Tibial nerve (tissue), 3 donors: ENCODE measurements around the gene MAP3K7.

Experiments
- POLR2A ChIP-seq, 2 donors: fragments of 450-650 bp; IDR thresholded peaks; one replicate each; pipeline ENCODE4 v1.6.1; 2017; ENCODE audit warnings: antibody characterized with exemption in 2 of 2, mild to moderate bottlenecking in 2 of 2, moderate library complexity in 2 of 2
- TF ChIP-seq, protein P1 (sequence below), 5 experiments: fragments of 200-600 bp in 3 of 5; fragments of 450-650 bp in 2 of 5; sonication (generic) in 3 of 5; IDR thresholded peaks; one replicate each; pipeline ENCODE4 v1.5.1; 2016 to 2019; ENCODE audit warnings: antibody characterized with exemption in 5 of 5, mild to moderate bottlenecking in 3 of 5, moderate library complexity in 2 of 5

DNA sequence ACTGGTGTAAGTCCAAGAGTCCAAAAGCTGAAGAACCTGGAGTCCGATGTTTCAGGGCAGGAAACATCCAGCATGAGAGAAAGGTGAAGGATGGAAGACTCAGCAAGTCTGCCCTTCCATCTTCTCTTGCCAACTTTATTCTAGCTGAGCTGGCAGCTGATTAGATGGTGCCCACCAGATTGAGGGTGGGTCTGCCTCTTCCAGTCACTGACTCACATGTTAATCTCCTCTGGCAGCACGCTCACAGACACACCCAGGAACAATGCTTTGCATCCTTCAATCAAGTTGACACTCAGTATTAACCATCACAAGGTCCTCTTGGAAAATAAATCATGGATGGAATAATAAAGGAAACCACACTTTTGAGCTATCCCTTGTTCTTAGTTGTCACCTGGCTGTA is 121.2 kb downstream of the MAP3K7 start:
- TF ChIP-seq, protein P1, sequence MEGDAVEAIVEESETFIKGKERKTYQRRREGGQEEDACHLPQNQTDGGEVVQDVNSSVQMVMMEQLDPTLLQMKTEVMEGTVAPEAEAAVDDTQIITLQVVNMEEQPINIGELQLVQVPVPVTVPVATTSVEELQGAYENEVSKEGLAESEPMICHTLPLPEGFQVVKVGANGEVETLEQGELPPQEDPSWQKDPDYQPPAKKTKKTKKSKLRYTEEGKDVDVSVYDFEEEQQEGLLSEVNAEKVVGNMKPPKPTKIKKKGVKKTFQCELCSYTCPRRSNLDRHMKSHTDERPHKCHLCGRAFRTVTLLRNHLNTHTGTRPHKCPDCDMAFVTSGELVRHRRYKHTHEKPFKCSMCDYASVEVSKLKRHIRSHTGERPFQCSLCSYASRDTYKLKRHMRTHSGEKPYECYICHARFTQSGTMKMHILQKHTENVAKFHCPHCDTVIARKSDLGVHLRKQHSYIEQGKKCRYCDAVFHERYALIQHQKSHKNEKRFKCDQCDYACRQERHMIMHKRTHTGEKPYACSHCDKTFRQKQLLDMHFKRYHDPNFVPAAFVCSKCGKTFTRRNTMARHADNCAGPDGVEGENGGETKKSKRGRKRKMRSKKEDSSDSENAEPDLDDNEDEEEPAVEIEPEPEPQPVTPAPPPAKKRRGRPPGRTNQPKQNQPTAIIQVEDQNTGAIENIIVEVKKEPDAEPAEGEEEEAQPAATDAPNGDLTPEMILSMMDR (IDR thresholded peaks at IDR 0.05): no peak
- no peak for TF ChIP-seq POLR2A (IDR thresholded peaks at IDR 0.05)
